Measurements from ENCODE around the gene PAX6. TPM values are rescaled to one million over a fixed set of nuclear protein-coding genes. Genes with fewer than 3 reads are reported as not detected.

Gene PAX6
- total and polyA plus RNA-seq, 2 of the 13 experiments (the other 11 are each of a cell fraction or from before 2014, with no cell fraction given), result 0.15 to 1.1 TPM

GRCh38 chr11:31780480-31780971 lies 30.6 kb downstream of the PAX6 start:
- H4K20me1 ChIP-seq (ENCODE audit: insufficient read depth, low read length), result no peaks in the 10 kb centered on the region
- ATAC-seq (no peak), DNase-seq (ENCODE audit: low spot score) (no peak), FAIRE-seq (no peak)
- H3K79me2 ChIP-seq (ENCODE audit: insufficient read depth, low read length), result no peaks in the 10 kb centered on the region
- no peak overlapping the region for H2AFZ ChIP-seq (ENCODE audit: low read length)
- no peak overlapping the region for H3K4me3 ChIP-seq (replicated peaks in 1 of 3; ENCODE audit: insufficient read depth in 1 of 3, low read depth in 2 of 3, low read length in 3 of 3)
- TF ChIP-seq CBX2 (IDR thresholded peaks at IDR 0.05; ENCODE audit: low read depth, low read length), result no peak
- TF ChIP-seq CBX2 (CRISPR knock-in tag; IDR thresholded peaks at IDR 0.05; ENCODE audit: low read depth), result no peak
- TF ChIP-seq CBX1 (IDR thresholded peaks at IDR 0.05; ENCODE audit: low read depth), result no peak
- TF ChIP-seq, protein P1, sequence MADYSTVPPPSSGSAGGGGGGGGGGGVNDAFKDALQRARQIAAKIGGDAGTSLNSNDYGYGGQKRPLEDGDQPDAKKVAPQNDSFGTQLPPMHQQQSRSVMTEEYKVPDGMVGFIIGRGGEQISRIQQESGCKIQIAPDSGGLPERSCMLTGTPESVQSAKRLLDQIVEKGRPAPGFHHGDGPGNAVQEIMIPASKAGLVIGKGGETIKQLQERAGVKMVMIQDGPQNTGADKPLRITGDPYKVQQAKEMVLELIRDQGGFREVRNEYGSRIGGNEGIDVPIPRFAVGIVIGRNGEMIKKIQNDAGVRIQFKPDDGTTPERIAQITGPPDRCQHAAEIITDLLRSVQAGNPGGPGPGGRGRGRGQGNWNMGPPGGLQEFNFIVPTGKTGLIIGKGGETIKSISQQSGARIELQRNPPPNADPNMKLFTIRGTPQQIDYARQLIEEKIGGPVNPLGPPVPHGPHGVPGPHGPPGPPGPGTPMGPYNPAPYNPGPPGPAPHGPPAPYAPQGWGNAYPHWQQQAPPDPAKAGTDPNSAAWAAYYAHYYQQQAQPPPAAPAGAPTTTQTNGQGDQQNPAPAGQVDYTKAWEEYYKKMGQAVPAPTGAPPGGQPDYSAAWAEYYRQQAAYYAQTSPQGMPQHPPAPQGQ (CRISPR knock-in tag; IDR thresholded peaks at IDR 0.05; ENCODE audit: borderline replicate concordance), result no peak
- no peak for TF ChIP-seq MYNN (CRISPR knock-in tag; IDR thresholded peaks at IDR 0.05; ENCODE audit: low read depth)
- no peak for TF ChIP-seq ZNF570 (CRISPR knock-in tag; IDR thresholded peaks at IDR 0.05; ENCODE audit: borderline replicate concordance)
- TF ChIP-seq ZNF180 (CRISPR knock-in tag; IDR thresholded peaks at IDR 0.05; ENCODE audit: borderline replicate concordance, low read depth), result no peak
- no peak for TF ChIP-seq SMARCE1 (IDR thresholded peaks at IDR 0.05; ENCODE audit: borderline replicate concordance)
- TF ChIP-seq SIX4 (CRISPR knock-in tag; IDR thresholded peaks at IDR 0.05), result no peak
- no peak for TF ChIP-seq POLR2AphosphoS5 (IDR thresholded peaks at IDR 0.05; ENCODE audit: low read depth, low read length)
- TF ChIP-seq ZBTB4 (CRISPR knock-in tag; IDR thresholded peaks at IDR 0.05; ENCODE audit: borderline replicate concordance), result no peak
- TF ChIP-seq ZZZ3 (CRISPR knock-in tag; IDR thresholded peaks at IDR 0.05; ENCODE audit: borderline replicate concordance), result no peak
- no peak for TF ChIP-seq MXI1 (IDR thresholded peaks at IDR 0.05; ENCODE audit: borderline replicate concordance, low read depth, low read length)
- TF ChIP-seq RCOR2 (CRISPR knock-in tag; IDR thresholded peaks at IDR 0.05), result no peak
- TF ChIP-seq KDM4B (CRISPR knock-in tag; IDR thresholded peaks at IDR 0.05), result no peak
- no peak for TF ChIP-seq SNAPC5 (CRISPR knock-in tag; IDR thresholded peaks at IDR 0.05; ENCODE audit: borderline replicate concordance)
- TF ChIP-seq ZBTB3 (CRISPR knock-in tag; IDR thresholded peaks at IDR 0.05; ENCODE audit: borderline replicate concordance, low read depth), result no peak
- no peak for TF ChIP-seq PCBP1 (IDR thresholded peaks at IDR 0.05; ENCODE audit: borderline replicate concordance, low read depth, low read length)
- TF ChIP-seq ARHGAP35 (CRISPR knock-in tag; IDR thresholded peaks at IDR 0.05; ENCODE audit: borderline replicate concordance), result no peak
- no peaks in the 10 kb centered on the region for H3K9me3 ChIP-seq (ENCODE audit: low read length)
- WGBS (ENCODE audit: low lambda C conversion rate), result 93% methylated on average over 5 of the region's 5 CpGs
- in situ Hi-C loops (cut with HindIII; ENCODE audit: extremely low pct_ligation_motif_present, low pct_unique_long_range_greater_than_20kb), result no loop called here
- ChIA-PET CTCF (ENCODE audit: low intra/inter-chr PET ratio, low total read pairs) (no interaction called here), POLR2A (no interaction called here)
- no peak overlapping the region for H3K4me2 ChIP-seq (ENCODE audit: low read depth, low read length)
- H3K36me3 ChIP-seq (replicated peaks in 1 of 2; ENCODE audit: control insufficient read depth in 1 of 2, insufficient read depth in 2 of 2, low read length in 2 of 2), result no peaks in the 10 kb centered on the region
- no TSS peak for BruUV-seq (replicated peaks)
- H3K9ac ChIP-seq (ENCODE audit: insufficient read depth, low read depth, low read length), result no peak overlapping the region
- H3K27ac ChIP-seq (ENCODE audit: extremely low read length, insufficient read depth, low read length), result no peak overlapping the region
- no peaks in the 10 kb centered on the region for H3K27me3 ChIP-seq (ENCODE audit: control insufficient read depth in 1 of 2, insufficient read depth in 2 of 2, low read length in 2 of 2)
- H3K4me1 ChIP-seq (ENCODE audit: insufficient read depth, low read length), result no peaks in the 10 kb centered on the region
- intact Hi-C loops (cut with micrococcal nuclease; ENCODE audit: unreplicated experiment), result no loop called here
